GM19324 (cell line): ENCODE data around the gene HCK.

Experiments used
- ATAC-seq: cut with Tn5 transposase; IDR thresholded peaks from one replicate; pipeline ENCODE4 v1.9.1; 2021; ENCODE audit warnings: mild to moderate bottlenecking, moderate library complexity; ENCODE audit not compliant: unreplicated experiment, low FRiP score

The HCK gene

DNA sequence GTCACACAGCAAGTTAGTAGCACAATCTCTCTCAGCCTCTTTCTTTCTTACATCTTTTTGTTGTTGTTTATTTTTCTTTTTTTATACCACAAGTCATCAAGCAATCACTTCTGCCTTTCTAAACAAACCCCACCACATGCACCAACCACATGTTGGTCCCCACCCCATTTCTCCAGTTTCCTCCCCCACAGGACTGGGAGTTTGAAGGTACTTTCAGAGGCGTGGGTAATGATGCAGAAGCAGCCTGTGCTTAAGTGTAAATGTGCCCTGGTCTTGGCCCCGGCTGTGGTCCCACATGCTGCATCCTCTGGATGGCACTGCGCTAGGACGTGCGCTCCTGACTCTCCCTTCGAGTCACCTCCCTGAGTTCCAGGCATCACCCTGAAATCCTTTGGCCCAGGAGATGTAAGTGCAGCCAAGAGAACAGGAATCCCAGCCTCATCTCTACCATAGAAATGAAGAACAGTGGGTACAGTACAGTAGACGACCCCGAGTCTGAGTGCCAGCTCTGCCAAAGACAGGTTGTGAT is 5.7 kb downstream of the HCK start:
- ATAC-seq: no peak

DNA sequence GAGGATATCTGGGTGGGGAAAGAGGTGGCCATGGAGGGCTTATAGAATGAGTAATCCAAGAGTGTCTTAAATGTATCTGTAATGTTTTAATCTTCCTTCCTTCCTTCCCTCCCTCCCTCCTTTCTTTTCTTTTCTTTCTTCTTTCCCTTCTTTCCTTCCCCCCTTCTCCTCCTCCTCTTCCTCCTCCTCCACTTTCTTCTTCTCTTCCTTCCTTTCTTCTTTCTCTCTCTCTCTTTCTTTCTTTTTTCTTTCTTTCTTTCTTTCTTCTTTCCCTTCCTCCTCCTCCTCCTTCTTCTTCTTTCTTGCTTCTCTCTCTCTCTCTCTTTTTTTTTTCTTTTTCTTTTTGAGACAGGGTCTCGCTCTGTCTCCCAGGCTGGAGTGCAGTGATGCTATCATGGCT is 7.1 kb downstream of the HCK start:
- no peak for ATAC-seq

DNA sequence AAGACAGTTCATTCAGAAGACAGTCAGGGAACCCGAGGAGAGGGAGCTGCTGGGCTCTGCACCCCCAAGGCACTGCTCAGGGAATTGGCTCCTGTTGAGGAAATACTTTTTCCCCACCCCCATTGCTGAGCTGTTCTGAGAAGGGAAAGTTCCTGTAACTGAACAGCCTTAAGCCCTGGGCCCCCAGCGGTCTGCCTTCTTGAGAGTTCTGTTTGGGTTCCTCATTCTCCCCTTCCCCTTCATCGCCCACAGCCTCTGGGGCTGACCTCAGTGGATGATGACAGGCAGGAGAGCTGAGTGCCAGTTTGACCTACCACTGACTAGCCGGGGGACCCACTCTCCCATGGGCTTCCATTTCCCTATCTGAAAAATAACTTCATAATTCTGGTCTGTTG is 10.7 kb downstream of the HCK start:
- no peak for ATAC-seq

GRCh38 chr20:32063695-32064094 is 11.7 kb downstream of the HCK start:
- ATAC-seq: no peak

DNA sequence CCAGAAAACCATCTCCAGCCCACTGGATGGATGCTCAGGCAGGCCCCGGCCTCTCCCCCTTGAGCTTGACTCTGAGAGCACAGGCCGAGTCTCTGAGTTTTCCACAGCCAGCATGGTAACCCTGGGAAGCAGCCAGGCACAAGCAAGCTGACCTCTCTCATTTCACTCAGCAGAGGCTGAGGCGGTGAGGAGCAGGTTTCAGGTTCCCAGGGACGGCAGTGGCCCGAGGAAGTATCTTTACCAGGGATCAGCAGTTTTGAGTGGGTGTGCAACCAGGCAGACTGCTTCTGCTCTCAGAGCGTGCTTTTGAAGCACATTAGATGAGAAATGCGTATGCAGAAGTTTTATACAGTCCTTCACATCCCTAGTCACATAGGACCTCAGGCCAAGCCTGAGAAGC is 12.6 kb downstream of the HCK start:
- no peak for ATAC-seq

GRCh38 chr20:32067234-32067821 is 15.3 kb downstream of the HCK start:
- no peak for ATAC-seq

GRCh38 chr20:32068174-32068573 is 16.1 kb downstream of the HCK start:
- ATAC-seq: no peak

GRCh38 chr20:32069711-32070110 is 17.7 kb downstream of the HCK start:
- ATAC-seq: no peak

DNA sequence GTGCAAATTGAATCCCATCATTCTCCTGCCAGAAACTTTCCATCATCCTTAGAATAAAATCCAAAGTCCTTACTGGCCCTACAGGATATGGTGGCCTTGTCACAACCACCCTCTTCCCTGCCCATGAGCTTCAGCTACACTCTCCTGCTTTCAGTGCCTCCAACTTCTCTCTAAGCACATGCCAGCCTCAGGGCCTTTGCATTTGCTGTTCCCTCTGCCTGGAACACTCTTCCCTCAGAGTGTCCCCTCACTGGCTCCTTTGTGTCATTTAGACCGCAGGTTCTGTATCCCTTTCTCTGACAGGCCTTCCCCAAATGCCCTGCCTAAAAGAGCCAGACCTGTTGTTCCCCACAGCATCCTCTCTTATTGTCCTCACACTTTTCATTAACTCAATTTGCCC is 18.2 kb downstream of the HCK start:
- ATAC-seq: no peak

GRCh38 chr20:32070690-32071213 is 18.7 kb downstream of the HCK start:
- ATAC-seq: no peak

DNA sequence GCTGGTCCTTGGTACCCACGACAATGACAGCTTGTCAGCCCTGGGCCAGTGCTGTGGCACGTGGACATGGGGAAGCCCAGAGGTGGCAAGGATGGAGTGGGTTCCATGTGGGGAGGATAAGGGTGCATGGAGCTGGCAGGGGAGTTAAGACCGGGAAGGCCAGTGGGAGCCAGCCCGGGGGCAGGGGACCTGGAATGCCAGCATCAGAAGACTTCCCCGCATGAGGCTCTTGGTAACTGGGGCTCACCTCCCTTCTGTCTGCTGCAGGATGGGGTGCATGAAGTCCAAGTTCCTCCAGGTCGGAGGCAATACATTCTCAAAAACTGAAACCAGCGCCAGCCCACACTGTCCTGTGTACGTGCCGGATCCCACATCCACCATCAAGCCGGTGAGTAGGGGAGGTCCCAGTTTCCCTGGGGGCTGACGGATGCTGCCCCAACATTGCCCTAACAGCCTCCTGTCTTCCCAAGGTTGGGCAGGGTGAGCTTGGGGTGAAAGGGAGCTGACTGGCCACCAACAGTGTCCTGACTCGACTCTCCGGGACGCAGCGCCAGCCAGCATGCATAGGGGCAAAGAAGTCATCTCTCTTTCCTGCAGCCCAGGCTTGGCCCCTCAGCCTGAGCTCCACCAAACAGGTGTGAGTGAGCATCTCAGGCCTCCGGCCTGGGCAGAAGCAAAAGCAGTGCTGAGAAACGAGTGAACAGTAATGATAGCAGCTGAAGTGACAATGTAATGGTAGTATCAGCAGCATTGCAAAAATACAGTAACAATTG is 19.5 kb downstream of the HCK start:
- no peak for ATAC-seq

- no peak for ATAC-seq
These were observed 20.2 kb downstream of the HCK start for GRCh38 chr20:32072168-32072750.

GRCh38 chr20:32075534-32075933 is 23.5 kb downstream of the HCK start:
- no peak for ATAC-seq

DNA sequence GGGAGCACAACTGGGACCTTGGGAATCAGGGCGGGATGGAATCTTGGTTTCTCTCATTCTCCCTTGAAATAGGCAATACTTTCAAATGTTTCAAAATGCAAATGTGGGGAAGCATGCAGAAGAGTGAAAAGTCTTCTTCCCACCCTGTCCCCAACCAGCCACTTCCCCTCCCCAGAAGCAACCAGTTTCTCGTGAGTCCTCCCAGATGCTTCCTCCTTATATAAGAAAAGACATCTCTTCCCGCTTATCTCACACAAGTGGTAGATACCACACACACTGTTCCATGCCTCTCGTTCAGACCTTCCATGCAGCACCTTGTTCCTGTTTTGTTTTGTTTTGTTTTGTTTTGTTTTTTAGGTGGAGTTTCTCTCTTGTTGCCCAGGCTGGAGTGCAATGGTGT is 25.1 kb downstream of the HCK start:
- no peak for ATAC-seq

DNA sequence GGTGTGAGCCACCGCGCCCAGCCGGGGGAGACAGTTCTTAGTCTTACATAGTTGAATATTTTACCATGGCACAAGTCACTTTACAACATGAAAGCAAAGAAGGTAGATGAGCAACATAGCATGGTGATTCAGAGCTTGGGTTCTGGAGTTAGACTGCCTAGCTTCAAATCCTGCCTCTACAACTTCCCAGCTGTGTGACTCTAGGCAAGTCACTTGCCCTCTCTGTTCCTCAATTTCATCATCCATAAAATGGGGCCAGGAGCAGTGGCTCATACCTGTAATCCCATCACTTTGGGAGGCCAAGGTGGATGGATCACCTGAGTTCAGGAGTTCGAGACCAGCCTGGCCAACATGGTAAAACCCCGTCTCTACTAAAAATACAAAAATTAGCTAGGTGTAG is 26.3 kb downstream of the HCK start:
- ATAC-seq: no peak

- no peak for ATAC-seq
These were observed 26.7 kb downstream of the HCK start for GRCh38 chr20:32078791-32079190.

GRCh38 chr20:32079655-32080109 is 27.6 kb downstream of the HCK start:
- ATAC-seq: no peak

GRCh38 chr20:32080783-32081182 is 28.7 kb downstream of the HCK start:
- ATAC-seq: no peak

DNA sequence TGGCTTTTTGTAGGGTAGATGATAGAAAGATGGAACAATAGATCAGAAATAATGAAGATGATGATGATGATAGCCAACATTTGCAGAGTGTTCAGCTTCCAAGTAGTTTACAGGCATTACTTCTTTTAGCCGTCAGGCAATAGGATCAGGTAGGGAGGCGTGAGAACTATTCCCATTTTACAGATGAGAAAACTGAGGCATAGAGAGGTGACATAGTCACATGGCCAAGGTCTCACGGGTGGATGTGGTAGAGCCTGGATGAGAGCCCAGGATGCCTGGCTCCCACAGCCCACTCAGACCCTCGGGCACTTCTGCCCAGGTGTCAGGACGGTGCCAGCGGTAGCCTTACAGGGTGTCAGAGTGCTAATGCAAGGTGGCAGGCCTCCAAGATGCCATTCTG is 31.4 kb downstream of the HCK start:
- no peak for ATAC-seq

GRCh38 chr20:32087070-32087469 is 35.0 kb downstream of the HCK start:
- ATAC-seq: no peak

GRCh38 chr20:32088759-32089158 is 36.7 kb downstream of the HCK start:
- no peak for ATAC-seq
